NOMO-1 (cell line): ENCODE results near the gene SNAP91.
"Not testable (repeated sequence)": the region's sequence is repeated elsewhere in the genome, so short reads cannot be mapped to it uniquely, and the experiment has no call there.

Experiments used
- DNase-seq, 2 experiments: peaks; one replicate each; lab custom pipeline; 2025; ENCODE audit not compliant: unreplicated experiment in 2 of 2; lab: John Stamatoyannopoulos, UW

Gene SNAP91

GRCh38 chr6:83633609-83634008 is 75.3 kb downstream of the SNAP91 start:
- no peak for DNase-seq

GRCh38 chr6:83633149-83633548 is 75.8 kb downstream of the SNAP91 start:
- no peak for DNase-seq

GRCh38 chr6:83629908-83630307 is 79.0 kb downstream of the SNAP91 start:
- DNase-seq: not testable (repeated sequence)

- peak; percentile 9 to 37 for DNase-seq
These were observed 93.6 kb downstream of the SNAP91 start for GRCh38 chr6:83615025-83615999.

- no peak for DNase-seq
These were observed 95.5 kb downstream of the SNAP91 start for GRCh38 chr6:83613378-83613777.

GRCh38 chr6:83609248-83609647 is 99.7 kb downstream of the SNAP91 start:
- no peak for DNase-seq

- no peak for DNase-seq
These were observed 103.4 kb downstream of the SNAP91 start for GRCh38 chr6:83605517-83605916.

- DNase-seq: no peak
These were observed 105.3 kb downstream of the SNAP91 start for GRCh38 chr6:83603551-83603950.

- DNase-seq: no peak
These were observed 107.8 kb downstream of the SNAP91 start for GRCh38 chr6:83601119-83601518.

- DNase-seq: no peak
These were observed 108.4 kb downstream of the SNAP91 start for GRCh38 chr6:83600459-83600858.

GRCh38 chr6:83597511-83597910 is 111.4 kb downstream of the SNAP91 start:
- no peak for DNase-seq

- no peak for DNase-seq
These were observed 111.8 kb downstream of the SNAP91 start for GRCh38 chr6:83597051-83597450.

GRCh38 chr6:83594941-83595340 is 114.0 kb downstream of the SNAP91 start:
- DNase-seq: no peak

- DNase-seq: no peak
These were observed 115.5 kb downstream of the SNAP91 start for GRCh38 chr6:83593395-83593785.

- DNase-seq: peak; percentile 27 to 62
These were observed 116.0 kb downstream of the SNAP91 start for GRCh38 chr6:83592770-83593394.

GRCh38 chr6:83590416-83590815 is 118.5 kb downstream of the SNAP91 start:
- DNase-seq: peak; percentile 62 to 94

- no peak for DNase-seq
These were observed 119.8 kb downstream of the SNAP91 start for GRCh38 chr6:83589076-83589475.

- no peak for DNase-seq
These were observed 130.8 kb downstream of the SNAP91 start for GRCh38 chr6:83578057-83578456.

- DNase-seq: no peak
These were observed 134.1 kb downstream of the SNAP91 start for GRCh38 chr6:83574783-83575182.

- DNase-seq: not testable (repeated sequence)
These were observed 137.2 kb downstream of the SNAP91 start for GRCh38 chr6:83571663-83572185.

- no peak for DNase-seq
These were observed 149.9 kb downstream of the SNAP91 start for GRCh38 chr6:83558975-83559374.

GRCh38 chr6:83556871-83557270 is 152.0 kb downstream of the SNAP91 start:
- DNase-seq: no peak
